Stomach smooth muscle (tissue), 2 donors: ENCODE results near the gene PFDN4.
"Not testable (repeated sequence)": the region's sequence is repeated elsewhere in the genome, so short reads cannot be mapped to it uniquely, and the experiment has no call there.

Source experiments
- H3K27ac ChIP-seq: one replicate; pipeline ENCODE4 v1.7.0; 2013; ENCODE audit warnings: mild to moderate bottlenecking, low read length, inconsistent platforms
- H3K27me3 ChIP-seq, 2 donors: one replicate each; pipeline ENCODE4 v1.7.0; 2013; ENCODE audit warnings: low read length in 2 of 2; ENCODE audit not compliant: insufficient read depth in 2 of 2, control insufficient read depth in 1 of 2
- H3K36me3 ChIP-seq, 2 donors: one replicate each; pipeline ENCODE4 v1.7.0; 2013; ENCODE audit warnings: low read length in 2 of 2; ENCODE audit not compliant: control insufficient read depth in 2 of 2, insufficient read depth in 2 of 2
- H3K4me1 ChIP-seq: one replicate; pipeline ENCODE4 v1.7.0; 2013; ENCODE audit warnings: low read length; ENCODE audit not compliant: control insufficient read depth, insufficient read depth
- H3K4me3 ChIP-seq, 2 donors: one replicate each; pipeline ENCODE4 v1.7.0; 2013; ENCODE audit warnings: low read length in 2 of 2
- H3K9ac ChIP-seq, 2 donors: one replicate each; pipeline ENCODE4 v1.7.0; 2013; ENCODE audit warnings: low read length in 2 of 2, mild to moderate bottlenecking in 1 of 2
- H3K9me3 ChIP-seq, 2 donors: one replicate each; pipeline ENCODE4 v1.7.0; 2013; ENCODE audit warnings: low read length in 2 of 2; ENCODE audit not compliant: control insufficient read depth in 2 of 2
- donor health status: healthy.
- donor health status: Pancreatic carcinoma.

PFDN4 gene

GRCh38 chr20:54215157-54215789, 7.4 kb downstream of the PFDN4 start:
- Histone ChIP-seq H3K27me3 (no peaks in the 10 kb centered on the region), H3K36me3 (peaks cover 3 to 10% of the 10 kb centered on the region in 2 donors), H3K4me1 (no peaks in the 10 kb centered on the region), H3K4me3 (no peak overlapping the region), H3K27ac (no peak overlapping the region), H3K9me3 (no peaks in the 10 kb centered on the region), H3K9ac (no peak overlapping the region)

DNA sequence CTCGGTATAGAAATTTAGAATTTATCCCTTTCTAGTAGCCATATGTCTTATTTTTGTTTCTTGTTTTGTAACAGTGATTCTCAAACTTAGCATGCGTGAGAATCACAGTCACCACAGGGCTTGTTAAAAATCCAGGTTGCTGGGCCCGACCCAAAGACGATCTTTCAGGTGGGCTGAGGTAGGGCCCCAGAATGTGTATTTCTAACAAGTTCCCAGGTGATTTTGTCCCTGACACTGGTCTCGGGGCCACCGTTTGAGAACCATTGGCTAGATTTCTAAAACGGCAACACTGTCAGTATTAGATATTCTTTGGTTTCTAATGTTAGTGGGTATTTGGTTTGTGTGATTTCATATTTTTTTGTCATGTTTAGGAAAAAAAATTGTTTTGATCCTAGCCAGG, 9.9 kb downstream of the PFDN4 start:
- Histone ChIP-seq H3K4me3 (no peak overlapping the region), H3K27me3 (no peaks in the 10 kb centered on the region), H3K9me3 (no peaks in the 10 kb centered on the region), H3K4me1 (no peaks in the 10 kb centered on the region), H3K9ac (no peak overlapping the region), H3K27ac (no peak overlapping the region), H3K36me3 (peaks cover 3 to 10% of the 10 kb centered on the region in 2 donors)

DNA sequence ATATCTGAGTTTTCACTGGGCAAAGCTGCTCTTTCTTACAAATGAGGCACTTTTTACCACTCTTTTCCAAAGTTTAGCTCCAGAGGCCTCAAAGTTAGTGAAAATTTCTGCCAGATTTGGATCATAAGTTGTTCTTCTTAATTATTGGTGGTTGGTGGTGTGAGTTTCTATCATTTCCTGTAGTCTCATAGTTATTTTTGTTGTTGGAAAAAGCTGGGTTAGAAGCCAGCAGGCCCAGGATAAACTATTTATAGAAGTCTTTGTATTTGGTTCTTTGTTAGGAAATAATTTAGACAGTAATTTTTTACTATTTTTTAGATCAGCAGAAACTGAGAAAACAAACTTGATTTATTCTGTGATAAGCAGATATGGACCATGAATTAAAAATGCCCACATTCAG, 10.6 kb downstream of the PFDN4 start:
- Histone ChIP-seq H3K4me3 (no peak overlapping the region), H3K36me3 (peaks cover 3 to 10% of the 10 kb centered on the region in 2 donors), H3K27ac (no peak overlapping the region), H3K4me1 (no peaks in the 10 kb centered on the region), H3K9me3 (no peaks in the 10 kb centered on the region), H3K27me3 (no peaks in the 10 kb centered on the region), H3K9ac (no peak overlapping the region)

GRCh38 chr20:54219751-54220426, 12.0 kb downstream of the PFDN4 start:
- Histone ChIP-seq H3K4me3 (no peak overlapping the region), H3K9ac (no peak overlapping the region), H3K27me3 (no peaks in the 10 kb centered on the region), H3K4me1 (no peaks in the 10 kb centered on the region), H3K27ac (no peak overlapping the region), H3K36me3 (peaks cover 3 to 6% of the 10 kb centered on the region in 2 donors), H3K9me3 (no peaks in the 10 kb centered on the region)

DNA sequence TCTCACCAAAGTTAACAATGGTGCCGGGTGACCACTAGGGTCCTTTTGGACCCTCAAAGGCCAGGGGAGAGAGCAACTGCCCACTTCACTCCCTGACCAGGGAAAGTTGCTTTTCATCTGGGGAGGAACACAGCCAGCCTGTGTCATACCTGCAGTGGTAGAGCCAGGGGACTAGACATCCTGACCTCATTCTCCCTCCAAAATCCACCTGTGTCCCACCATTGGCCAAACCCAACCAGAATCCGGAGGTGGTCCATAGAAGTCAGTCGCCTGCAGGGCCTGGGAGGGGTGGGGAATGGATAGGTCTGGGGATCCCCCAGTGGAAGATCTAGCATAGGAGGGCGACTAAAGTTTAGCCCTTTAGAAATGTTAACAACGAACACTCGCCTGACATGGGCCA, 12.8 kb downstream of the PFDN4 start:
- H3K9me3 ChIP-seq: no peaks in the 10 kb centered on the region
- no peaks in the 10 kb centered on the region for H3K27me3 ChIP-seq
- no peak overlapping the region for H3K9ac ChIP-seq
- peaks cover 3 to 4% of the 10 kb centered on the region in 2 donors for H3K36me3 ChIP-seq
- no peaks in the 10 kb centered on the region for H3K4me1 ChIP-seq
- no peak overlapping the region for H3K4me3 ChIP-seq
- no peak overlapping the region for H3K27ac ChIP-seq

DNA sequence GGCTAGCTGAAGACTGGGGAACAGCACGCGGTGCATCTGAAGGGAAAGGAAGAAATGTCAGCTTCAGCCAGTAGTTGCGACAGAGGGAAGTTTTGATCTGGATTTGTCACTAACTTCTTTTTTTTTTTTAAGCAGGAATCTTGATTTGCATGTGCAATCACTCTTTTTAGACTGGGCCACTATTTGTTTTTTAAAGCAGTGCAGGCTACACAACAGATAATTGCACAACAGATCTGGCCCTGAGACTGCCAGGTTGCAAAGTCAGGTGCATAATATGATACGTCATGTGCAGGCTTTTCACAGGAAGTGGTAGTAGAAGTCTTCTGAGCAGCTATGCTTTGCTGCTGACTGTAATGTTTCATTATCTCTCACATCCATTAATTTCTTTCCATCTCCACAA, 13.5 kb downstream of the PFDN4 start:
- no peaks in the 10 kb centered on the region for H3K9me3 ChIP-seq
- no peaks in the 10 kb centered on the region for H3K27me3 ChIP-seq
- H3K27ac ChIP-seq: no peak overlapping the region
- H3K4me1 ChIP-seq: no peaks in the 10 kb centered on the region
- H3K9ac ChIP-seq: no peak overlapping the region
- H3K36me3 ChIP-seq: peaks cover 0 to 3% of the 10 kb centered on the region in 2 donors
- H3K4me3 ChIP-seq: no peak overlapping the region

DNA sequence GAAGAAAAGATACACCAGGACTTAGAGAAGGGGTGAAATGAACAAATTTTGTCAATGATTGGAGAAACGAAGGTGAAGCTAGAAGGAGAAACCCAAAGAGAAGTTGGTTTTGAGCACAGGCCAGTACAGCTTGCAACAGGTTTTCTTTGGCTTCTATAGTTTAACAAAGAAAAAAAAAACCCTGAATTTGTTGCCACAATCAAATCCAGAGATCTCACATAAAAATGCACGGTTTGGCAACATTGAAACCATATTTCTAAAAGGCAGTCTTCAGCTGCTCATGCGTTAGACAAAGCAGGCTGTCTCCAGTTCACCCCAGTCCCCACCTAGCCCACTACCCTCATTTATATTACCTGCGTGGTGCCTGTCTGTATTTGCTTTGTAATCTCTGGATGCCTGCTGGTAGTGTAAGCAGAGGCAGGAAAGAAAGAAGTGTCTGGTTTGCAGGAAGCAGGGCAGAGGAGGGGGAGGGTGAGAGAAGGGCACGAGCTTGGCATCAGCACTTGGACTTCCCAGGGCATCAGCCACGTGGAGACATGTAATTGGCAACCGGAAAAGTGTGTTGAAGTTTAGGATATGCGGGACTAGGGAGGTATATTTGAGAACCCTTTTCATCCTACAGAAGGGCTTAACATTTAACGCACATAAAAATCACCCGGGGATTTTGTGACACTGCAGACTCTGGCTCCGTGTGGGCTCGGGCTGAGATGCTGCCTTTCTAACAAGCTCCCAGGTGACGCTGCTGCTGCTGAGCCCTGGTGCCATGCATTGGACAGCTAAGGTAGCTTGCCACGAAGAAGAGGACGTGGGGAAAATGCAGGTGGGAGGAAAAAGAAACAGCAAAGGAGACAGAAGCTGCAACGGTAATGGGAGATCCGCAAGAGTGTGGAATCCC, 14.4 kb downstream of the PFDN4 start:
- Histone ChIP-seq H3K36me3 (no peaks in the 10 kb centered on the region), H3K4me1 (no peaks in the 10 kb centered on the region), H3K4me3 (no peak overlapping the region), H3K9ac (no peak overlapping the region), H3K9me3 (no peaks in the 10 kb centered on the region), H3K27ac (no peak overlapping the region), H3K27me3 (no peaks in the 10 kb centered on the region)

- H3K9me3 ChIP-seq: no peaks in the 10 kb centered on the region
- no peak overlapping the region for H3K27ac ChIP-seq
- no peak overlapping the region for H3K4me3 ChIP-seq
- H3K4me1 ChIP-seq: no peaks in the 10 kb centered on the region
- H3K27me3 ChIP-seq: no peaks in the 10 kb centered on the region
- H3K9ac ChIP-seq: no peak overlapping the region
- no peaks in the 10 kb centered on the region for H3K36me3 ChIP-seq
Measured at GRCh38 chr20:54223285-54223684, 15.4 kb downstream of the PFDN4 start.

DNA sequence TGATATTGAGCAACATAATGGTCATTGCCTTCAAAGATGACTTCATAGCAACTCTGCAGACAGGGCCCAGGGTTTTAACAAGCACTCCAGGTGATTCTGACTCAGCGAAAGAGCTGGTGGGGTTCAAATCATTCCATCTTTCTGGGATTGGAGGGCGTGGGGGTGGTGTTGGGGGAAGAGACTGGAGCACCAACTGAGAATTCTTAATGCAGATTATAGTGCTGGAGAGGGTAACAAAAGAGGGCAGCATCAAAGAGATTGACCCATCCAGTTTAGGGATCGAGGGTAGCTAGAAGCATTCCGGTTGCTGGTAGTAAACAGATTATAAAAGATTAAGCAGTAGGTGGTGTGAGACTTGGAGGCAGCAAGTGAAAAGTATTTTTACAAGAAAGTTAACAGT, 15.9 kb downstream of the PFDN4 start:
- H3K36me3 ChIP-seq: no peaks in the 10 kb centered on the region
- H3K4me1 ChIP-seq: no peaks in the 10 kb centered on the region
- no peaks in the 10 kb centered on the region for H3K27me3 ChIP-seq
- no peak overlapping the region for H3K27ac ChIP-seq
- no peak overlapping the region for H3K9ac ChIP-seq
- no peaks in the 10 kb centered on the region for H3K9me3 ChIP-seq
- H3K4me3 ChIP-seq: no peak overlapping the region

GRCh38 chr20:54224642-54225041, 16.8 kb downstream of the PFDN4 start:
- H3K9ac ChIP-seq, H3K36me3 ChIP-seq, H3K4me1 ChIP-seq, H3K4me3 ChIP-seq, H3K9me3 ChIP-seq, H3K27ac ChIP-seq, H3K27me3 ChIP-seq: not testable (repeated sequence)
